GM18502 (cell line): ENCODE data around the gene GNB3.

Source experiments
- ATAC-seq: cut with Tn5 transposase; IDR thresholded peaks from one replicate; pipeline ENCODE4 v1.9.1; 2021; ENCODE audit warnings: mild to moderate bottlenecking; ENCODE audit not compliant: unreplicated experiment, poor library complexity

GNB3 gene

GRCh38 chr12:6823182-6824084 is 17.3 kb upstream of the GNB3 start:
- ATAC-seq: no peak

DNA sequence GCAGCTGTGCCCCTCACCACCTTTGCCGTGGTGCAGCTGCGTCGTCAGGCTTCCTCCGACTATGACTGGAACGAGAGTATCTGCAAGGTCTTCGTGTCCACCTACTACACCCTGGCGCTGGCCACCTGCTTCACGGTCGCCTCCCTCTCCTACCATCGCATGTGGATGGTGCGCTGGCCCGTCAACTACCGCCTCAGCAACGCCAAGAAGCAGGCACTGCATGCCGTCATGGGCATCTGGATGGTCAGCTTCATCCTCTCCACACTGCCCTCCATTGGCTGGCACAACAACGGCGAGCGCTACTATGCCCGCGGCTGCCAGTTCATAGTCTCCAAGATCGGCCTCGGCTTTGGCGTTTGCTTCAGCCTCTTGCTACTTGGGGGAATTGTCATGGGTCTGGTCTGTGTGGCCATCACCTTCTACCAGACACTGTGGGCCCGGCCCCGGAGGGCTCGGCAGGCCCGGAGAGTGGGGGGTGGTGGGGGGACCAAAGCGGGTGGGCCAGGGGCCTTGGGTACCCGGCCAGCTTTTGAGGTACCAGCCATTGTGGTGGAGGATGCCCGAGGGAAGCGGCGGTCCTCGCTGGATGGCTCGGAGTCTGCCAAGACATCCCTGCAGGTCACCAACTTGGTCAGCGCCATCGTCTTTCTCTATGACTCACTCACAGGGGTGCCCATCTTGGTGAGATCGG is 16.5 kb upstream of the GNB3 start:
- no peak for ATAC-seq

DNA sequence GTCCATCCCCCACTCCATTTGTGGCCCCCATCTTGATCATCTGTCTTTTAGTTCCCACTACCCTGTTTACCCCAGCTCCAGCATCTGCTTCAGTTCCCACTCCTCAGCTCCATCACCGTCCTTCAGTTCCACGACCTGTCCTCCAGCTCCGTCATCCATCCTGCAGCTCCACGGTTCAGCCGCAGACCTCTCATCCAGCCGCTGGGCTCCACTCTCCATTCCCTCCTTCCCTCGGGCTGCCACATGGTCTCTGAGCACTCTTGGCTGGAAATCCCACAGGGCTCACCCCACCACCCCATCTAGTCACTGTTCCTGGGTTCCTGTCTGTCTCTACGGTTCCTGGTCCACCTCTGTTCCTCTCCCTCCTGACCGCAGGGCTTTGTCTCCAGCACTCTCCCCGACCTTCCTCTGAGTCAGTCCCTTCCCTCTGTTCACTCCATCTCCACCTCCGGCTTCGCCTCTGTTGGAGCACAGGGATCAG is 15.8 kb upstream of the GNB3 start:
- no peak for ATAC-seq

DNA sequence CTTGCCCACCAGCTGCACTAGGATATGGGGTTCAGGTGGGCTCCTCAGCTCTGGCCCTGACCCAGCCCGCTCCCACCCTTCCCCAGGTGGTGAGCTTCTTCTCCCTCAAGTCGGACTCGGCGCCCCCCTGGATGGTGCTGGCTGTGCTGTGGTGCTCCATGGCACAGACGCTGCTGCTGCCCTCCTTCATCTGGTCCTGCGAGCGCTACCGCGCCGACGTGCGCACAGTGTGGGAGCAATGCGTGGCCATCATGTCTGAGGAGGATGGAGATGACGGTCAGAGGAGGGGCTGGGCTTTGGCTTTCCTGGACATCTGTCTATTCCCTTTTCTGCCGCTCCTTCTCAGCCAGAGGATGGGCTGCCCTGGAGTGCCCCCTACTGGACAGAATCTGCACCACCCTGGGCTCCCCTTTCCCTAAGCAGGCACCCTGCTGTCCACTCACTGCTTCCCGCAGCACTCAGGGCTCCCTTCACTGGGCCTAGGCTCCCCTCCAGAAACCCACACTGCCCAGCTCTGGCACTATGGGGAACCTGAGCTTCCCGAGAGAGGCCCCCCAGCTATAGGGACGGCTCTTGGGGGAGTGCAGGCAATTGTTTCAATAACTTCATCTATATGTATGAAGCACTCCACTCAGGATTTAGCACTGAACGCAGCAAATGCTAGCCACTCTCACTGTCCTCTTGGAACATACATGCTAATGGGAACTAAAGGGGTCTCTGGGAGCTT is 15.2 kb upstream of the GNB3 start:
- peak; percentile 54 for ATAC-seq

GRCh38 chr12:6826125-6826733 is 14.5 kb upstream of the GNB3 start:
- ATAC-seq: no peak

GRCh38 chr12:6826734-6827436 is 13.8 kb upstream of the GNB3 start:
- ATAC-seq: no peak

DNA sequence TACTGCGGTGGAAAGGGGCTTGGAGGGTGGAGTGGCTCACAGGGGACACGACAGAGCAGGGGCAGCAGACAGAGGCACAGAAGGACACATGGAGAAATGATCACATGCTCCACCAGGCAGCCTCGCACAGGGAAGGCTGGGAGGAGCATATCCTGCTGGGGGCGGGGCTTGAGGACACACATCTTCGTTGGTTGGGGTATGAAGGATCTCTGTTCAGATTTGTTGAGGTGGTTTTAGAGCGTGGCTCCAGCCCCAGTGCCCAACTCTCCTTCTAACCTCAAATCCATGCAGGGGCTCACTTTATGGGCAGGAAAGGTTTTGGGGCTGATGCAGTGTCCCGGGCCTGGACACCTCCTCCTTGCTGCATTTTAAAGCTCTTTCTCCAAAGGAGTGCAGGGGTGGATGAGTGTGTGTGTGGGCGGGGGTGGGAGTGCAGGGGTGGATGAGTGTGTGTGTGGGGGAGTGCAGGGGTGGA is 13.3 kb upstream of the GNB3 start:
- ATAC-seq: no peak

GRCh38 chr12:6827982-6828780 is 12.5 kb upstream of the GNB3 start, which contains the start of gene P3H3:
Gene P3H3, plus strand, starts transcription at chr12:6828407. Its CDS starts 34 bp downstream, at chr12:6828441.
- ATAC-seq: no peak

- ATAC-seq: no peak
Measured at GRCh38 chr12:6828781-6829535, 11.8 kb upstream of the GNB3 start.

DNA sequence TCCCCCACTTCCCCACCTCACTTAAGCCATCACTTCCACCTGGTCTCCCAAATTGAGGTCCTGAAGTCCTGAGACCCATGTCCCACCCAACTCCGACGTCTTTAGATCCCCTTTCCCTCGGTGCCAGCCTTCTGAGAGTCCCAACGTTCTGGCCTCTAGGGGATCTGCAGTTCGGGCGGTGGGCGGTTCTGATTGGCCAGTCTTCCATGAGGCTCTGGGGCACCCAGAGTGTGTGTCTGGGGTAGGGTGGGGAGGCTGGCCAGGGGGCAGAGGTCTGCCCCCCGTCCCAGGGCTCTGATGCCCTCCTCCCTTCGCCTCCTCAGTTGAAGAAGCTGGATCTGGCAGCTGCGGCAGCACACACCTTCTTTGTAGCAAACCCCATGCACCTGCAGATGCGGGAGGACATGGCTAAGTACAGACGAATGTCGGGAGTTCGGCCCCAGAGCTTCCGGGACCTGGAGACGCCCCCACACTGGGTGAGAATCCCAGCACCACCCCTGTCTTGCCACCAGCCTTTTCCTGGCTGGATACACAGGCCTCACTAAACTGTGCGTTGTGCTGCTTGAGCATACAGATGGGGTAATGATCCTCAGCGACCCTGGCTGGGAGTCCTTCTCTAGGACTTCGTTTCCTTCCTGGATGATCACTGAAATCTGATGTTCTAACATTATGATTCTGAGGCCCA is 11.0 kb upstream of the GNB3 start:
- ATAC-seq: no peak

DNA sequence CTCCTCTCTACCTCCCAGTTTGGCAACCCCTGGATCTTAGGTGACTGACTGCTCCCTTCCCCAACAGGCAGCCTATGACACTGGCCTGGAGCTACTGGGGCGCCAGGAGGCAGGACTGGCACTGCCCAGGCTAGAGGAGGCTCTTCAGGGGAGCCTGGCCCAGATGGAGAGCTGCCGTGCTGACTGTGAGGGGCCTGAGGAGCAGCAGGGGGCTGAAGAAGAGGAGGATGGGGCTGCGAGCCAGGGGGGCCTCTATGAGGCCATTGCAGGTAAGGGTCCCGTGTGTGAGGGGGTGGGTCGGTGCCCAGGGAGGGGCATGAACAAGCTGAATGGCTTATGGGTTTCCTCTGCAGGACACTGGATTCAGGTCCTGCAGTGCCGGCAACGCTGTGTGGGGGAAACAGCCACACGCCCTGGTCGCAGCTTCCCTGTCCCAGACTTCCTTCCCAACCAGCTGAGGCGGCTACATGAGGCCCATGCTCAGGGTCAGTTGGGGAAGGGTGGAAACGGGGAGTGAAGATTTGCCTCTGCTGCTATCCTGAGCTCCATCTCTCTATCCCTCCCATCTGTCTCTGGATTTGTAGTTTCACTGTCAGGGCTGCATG is 10.3 kb upstream of the GNB3 start:
- no peak for ATAC-seq

GRCh38 chr12:6830999-6831398 is 9.7 kb upstream of the GNB3 start:
- no peak for ATAC-seq

- no peak for ATAC-seq
Measured at GRCh38 chr12:6831450-6831995, 9.2 kb upstream of the GNB3 start.

- ATAC-seq: no peak
Measured at GRCh38 chr12:6832125-6832524, 8.6 kb upstream of the GNB3 start.

GRCh38 chr12:6833189-6833890 is 7.4 kb upstream of the GNB3 start:
- ATAC-seq: no peak

DNA sequence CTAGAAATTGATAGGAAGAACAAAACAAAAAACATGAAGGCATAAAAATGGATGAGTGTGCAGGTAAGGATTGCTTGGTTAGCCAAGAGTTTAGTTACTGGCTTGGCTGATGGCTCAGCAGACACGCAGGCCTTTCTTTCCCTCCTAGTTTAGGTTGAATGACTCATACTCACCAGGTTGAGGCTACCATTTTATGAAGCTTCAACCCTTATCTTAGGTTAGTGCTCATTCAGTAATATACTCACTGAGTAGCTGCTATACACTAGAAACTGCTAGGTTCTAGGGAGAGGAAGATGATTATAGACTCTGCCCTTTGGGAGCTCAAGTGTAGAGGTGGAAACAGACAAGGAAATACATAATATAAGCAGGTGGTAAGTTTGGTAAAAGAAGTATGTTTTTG is 6.5 kb upstream of the GNB3 start:
- ATAC-seq: no peak
